ENCODE data around the gene ASCC2.
"Not testable (repeated sequence)": the region's sequence is repeated elsewhere in the genome, so short reads cannot be mapped to it uniquely, and the experiment has no call there.

Gene ASCC2

DNA sequence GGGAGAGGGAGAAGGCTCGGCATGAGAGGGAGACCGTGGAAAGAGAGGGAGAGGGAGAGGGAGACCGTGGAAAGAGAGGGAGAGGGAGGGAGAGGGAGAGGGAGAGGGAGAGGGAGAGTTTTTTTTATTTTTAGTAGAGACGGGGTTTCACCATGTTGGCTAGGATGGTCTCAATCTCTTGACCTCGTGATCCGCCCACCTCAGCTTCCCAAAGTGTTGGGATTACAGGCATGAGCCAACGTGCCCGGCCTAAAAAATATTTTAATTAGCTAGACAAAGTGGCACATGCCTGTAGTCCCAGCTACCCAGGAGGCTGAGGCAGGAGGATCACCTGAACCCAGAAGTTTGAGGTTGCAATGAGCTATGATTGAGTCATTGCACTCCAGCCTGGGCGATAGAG lies 21.0 kb upstream of the ASCC2 start:
- not testable (repeated sequence) for DNase-seq

- no peak for DNase-seq
Measured at GRCh38 chr22:29856496-29856895, 18.4 kb upstream of the ASCC2 start.

GRCh38 chr22:29855611-29856181 lies 17.6 kb upstream of the ASCC2 start:
- no peak for DNase-seq

GRCh38 chr22:29854432-29854831 lies 16.4 kb upstream of the ASCC2 start:
- DNase-seq: no peak

DNA sequence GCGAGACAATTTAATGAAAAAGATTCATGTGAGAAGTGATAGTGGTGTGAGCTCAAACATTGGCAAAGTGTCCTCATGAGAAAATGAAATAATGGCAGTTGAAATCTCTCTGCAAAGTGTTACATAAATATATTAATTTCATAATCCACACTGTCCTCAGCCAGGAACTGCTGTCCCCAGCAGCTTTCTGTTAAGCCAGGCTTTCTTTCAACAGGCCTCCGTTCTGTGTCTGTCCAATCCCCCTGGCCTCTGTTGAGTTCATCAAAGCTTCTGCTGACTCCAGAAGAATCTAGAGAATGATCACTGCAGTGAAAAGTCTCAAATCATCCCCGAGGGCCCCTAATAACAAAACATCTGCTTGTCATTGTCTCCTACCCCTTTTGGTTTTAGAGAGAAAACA lies 10.0 kb upstream of the ASCC2 start:
- DNase-seq: no peak

GRCh38 chr22:29846290-29846689 lies 8.2 kb upstream of the ASCC2 start:
- no peak for DNase-seq

DNA sequence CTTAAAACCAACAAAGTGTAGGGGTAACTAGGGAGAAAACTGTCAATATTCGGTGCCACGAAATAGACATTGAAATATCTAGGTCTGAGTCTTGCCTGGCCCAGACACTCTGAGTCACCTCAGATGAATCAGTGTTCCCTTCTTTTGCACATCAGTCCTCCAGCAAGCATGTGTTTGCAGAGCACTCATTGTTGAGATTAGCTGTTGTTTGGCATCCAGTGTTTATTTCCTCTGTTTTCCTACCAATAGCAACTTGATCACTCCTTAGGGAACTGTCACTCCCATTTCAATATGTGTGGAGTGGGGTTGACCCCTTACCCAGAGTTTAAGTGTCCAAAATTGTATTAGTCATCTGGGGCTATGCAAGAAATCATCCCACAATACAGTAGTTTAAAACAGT lies 4.7 kb upstream of the ASCC2 start:
- DNase-seq: no peak

GRCh38 chr22:29842172-29842571 lies 4.1 kb upstream of the ASCC2 start:
- no peak for DNase-seq

DNA sequence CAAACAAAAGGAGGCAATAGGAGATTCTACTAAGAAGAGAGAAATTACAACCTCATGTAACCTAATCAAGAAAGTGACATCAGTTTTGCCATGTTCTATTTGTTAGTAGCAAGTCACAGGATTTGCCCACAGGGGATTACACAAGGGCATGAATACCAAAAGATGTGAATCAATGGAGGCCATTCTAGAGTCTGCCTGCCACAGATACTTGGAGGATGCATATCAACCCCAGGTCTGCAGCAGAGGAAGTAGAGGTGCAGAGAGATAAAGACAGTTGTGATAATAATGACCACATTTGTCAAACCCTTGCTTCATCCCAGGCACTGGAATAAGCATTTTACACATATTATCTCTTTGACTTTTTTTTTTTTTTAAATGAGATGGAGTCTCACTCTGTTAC lies 2.4 kb upstream of the ASCC2 start:
- DNase-seq: no peak

GRCh38 chr22:29839039-29839438 lies 965 bp upstream of the ASCC2 start:
- no peak for DNase-seq

DNA sequence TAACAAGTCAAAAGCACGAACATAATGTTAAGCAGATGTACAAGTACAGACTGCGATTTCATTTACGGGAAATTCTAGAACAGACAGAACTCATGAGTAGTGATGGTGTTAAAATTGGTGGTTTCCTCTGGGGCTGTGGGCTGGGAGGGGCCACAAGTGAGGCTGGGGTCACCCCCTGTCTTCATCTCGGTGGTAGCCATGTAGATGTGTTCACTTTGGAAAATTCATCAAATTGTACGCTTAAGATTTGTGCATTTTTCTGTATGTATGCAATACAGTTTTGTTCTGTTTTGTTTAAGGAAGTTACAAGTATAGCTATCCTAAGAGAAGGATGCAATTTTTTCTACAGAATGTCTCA lies 504 bp upstream of the ASCC2 start:
- no peak for DNase-seq

GRCh38 chr22:29836791-29837370 lies 1.2 kb downstream of the ASCC2 start:
- DNase-seq: not testable (repeated sequence)

- DNase-seq: no peak
Measured at GRCh38 chr22:29834046-29834445, 4.0 kb downstream of the ASCC2 start.

- DNase-seq: no peak
Measured at GRCh38 chr22:29833392-29833965, 4.6 kb downstream of the ASCC2 start.

GRCh38 chr22:29831958-29832357 lies 6.1 kb downstream of the ASCC2 start:
- DNase-seq: no peak

DNA sequence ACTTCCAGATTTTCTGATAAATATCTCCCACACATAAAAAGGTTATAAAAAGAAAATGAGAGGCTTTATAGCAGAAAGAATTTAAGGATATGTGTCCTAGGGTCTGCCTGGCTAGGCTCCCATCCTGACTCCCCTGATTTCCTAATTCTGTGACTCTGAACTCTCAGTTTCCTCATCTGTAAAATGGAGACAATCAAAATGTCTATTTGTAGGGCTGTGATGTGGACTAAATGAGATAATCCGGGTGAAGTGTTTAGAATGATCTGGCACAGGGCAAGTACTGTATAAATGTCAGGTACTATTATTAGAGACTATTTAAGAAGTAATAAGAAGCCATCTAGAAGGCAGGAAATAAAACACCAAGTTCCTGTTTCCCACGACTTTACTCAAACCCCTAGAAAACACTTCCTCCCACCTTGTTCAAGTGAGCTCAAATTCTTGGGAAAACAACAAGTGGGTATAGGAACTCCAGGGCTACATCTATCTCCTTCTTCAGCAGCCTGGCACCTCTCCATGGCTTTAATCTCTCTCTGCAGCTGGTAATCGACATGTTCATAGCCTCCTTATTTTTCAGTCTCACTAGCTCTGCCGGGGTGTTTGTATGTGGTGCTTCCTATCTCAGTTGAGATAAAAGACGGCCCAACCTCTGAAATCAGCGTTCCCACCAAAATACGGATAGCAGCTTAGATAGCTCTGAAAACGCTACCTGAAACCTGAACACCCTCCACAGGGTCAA lies 6.7 kb downstream of the ASCC2 start:
- no peak for DNase-seq

DNA sequence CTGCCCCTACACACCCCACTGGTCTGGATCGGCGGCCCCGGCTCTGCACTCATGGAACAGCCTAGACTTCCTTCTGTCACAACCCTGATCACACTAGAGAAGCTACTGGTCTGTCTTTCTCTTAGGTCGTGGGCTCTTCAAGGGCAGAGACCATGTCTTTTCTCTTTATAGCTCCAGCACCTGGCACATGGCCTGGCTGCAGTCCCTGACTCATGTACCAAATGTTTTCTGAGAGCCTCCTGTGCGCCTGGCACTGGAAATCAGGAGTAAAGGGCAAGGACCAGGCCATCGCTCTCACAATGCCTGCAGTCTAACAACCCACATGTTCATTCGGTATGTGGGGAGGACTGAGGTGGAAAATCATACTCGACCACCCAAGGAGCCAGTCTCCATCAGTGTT lies 7.5 kb downstream of the ASCC2 start:
- no peak for DNase-seq

DNA sequence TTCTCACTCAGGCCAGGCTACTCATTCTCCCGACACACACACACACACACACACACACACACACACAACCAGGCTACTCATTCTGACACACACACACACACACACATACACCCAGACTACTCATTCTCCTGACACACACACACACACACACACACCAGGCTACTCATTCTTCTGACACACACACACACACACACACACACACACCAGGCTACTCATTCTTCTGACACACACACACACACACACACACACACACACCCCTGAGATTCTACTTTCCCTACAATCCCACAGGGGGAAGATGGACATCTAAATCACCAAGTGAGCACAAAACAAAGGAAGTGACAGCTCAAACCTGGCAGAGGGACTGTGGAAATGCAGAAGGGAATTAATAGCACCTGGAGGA lies 10.3 kb downstream of the ASCC2 start:
- DNase-seq: not testable (repeated sequence)

DNA sequence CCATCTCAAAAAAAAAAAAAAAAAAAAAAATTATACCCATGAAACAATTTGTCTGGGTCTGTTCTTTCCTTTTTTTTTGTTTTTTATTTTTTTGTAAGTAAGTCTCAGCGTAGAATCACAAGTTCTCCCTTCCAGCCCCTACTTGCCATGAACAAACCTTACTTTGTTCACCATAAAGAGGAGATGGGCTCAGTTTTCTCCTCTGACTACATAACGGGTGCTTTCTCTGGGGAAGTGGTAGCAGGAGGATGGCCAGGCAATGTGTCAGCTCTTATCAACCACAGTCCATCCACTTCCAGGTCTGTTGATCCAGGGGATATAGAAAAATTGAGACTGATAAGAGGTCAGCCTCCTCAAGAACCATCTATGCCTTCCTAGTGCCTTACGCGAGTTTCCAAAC lies 11.0 kb downstream of the ASCC2 start:
- DNase-seq: no peak

DNA sequence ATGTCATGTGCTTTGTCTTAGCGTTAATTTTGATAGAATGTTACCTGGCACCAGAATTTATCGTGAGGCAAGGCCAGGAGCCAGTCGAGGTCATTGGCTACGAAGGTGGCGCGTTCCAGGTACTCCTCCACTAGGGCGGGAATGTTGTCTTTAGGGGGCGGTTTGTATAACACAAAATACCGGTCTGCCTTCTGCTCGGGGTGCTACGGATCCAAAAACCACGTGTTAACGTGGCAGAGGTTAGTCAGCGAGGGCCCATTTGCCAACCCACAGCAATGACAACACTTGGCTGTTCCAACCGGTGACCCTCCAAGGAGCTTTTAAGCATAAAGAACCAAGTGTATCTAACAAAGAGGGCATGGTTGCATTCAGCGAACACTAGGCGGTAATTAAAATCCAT lies 12.5 kb downstream of the ASCC2 start:
- DNase-seq: no peak

GRCh38 chr22:29824677-29825076 lies 13.4 kb downstream of the ASCC2 start:
- DNase-seq: no peak

DNA sequence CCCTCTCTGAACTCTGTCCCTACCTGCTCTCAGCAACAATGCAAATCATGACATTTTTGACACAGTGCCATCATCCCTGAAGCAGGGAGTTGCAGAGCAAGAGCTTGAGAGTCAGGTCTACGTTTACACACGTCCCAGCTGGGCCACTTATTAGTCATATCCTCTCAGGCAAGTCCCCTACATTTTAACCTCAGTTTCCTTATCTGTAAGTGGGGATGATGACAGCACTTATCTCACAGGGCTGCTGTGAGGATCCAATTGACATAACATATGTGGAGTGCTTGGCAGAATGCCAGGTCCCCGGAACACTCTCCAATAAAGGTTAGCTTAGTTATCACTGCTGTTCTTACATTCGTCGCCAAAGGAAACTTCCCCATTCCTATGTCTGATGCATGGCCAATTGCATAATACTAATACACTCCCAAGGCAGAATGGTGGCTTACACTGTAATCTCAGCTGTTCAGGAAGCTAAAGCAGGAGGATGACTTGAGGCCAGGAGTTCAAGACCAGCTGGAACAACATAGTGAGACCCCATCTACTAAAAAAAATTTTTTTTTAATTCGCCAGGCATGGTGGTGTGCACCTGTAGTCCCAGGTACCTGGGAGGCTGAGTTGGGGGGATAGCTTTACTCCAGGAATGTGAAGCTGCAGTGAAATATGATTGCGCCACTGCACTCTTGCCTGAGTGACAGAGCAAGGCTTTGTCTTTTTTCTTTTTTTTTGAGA lies 16.6 kb downstream of the ASCC2 start:
- DNase-seq: no peak

- DNase-seq: no peak
Measured at GRCh38 chr22:29820961-29821290, 17.1 kb downstream of the ASCC2 start.
